Activated T-cell treated with anti-CD3 and anti-CD28 coated beads, Interleukin-2, amount 50 U/mL, for 72 hours (primary cell): ENCODE results near the gene EDA. TPM values are rescaled to one million over a fixed set of nuclear protein-coding genes. Genes with fewer than 3 reads are reported as not detected.

Experiments used
- ATAC-seq, 2 donors: fragments of 150-1000 bp; cut with Tn5 transposase; replicated peaks in 1 of 2; 2 replicates each; pipeline ENCODE4 v1.10.0; 2021; ENCODE audit warnings: moderate library complexity in 2 of 2, mild to moderate bottlenecking in 1 of 2
- DNase-seq, 2 donors: peaks; one replicate each; pipeline ENCODE4 v3.0.0; 2021 to 2022; ENCODE audit warnings: mixed read lengths in 1 of 2
- H3K27ac Mint-ChIP-seq: one replicate; pipeline ENCODE4 v1.8.0; 2022; ENCODE audit warnings: mild to moderate bottlenecking, moderate library complexity, mixed read lengths
- H3K27me3 Mint-ChIP-seq: one replicate; pipeline ENCODE4 v1.8.0; 2022; ENCODE audit warnings: low read depth, mixed read lengths
- H3K36me3 Mint-ChIP-seq, 2 donors: one replicate each; pipeline ENCODE4 v1.8.0; 2022; ENCODE audit warnings: mixed read lengths in 2 of 2, mild to moderate bottlenecking in 1 of 2; ENCODE audit not compliant: insufficient read depth in 2 of 2
- H3K4me1 Mint-ChIP-seq: one replicate; pipeline ENCODE4 v1.8.0; 2022; ENCODE audit warnings: low read depth, mixed read lengths
- H3K4me3 Mint-ChIP-seq, 2 donors: one replicate each; pipeline ENCODE4 v1.8.0; 2022; ENCODE audit warnings: mild to moderate bottlenecking in 2 of 2, mixed read lengths in 2 of 2, moderate library complexity in 2 of 2
- H3K9me3 Mint-ChIP-seq, 2 donors: one replicate each; pipeline ENCODE4 v1.8.0; 2022; ENCODE audit warnings: mixed read lengths in 2 of 2
- total RNA-seq, 2 donors: library from RNA; stranded (reverse); gene quantifications; one replicate each; pipeline ENCODE4 v1.2.3, GENCODE V29; 2022

EDA gene
- total RNA-seq, 2 donors from 2014 or later: 2.2 to 4.3 TPM

GRCh38 chrX:70026112-70026850 is 410.4 kb downstream of the EDA start:
- ATAC-seq: no peak
- DNase-seq: no peak
- H3K9me3 Mint-ChIP-seq: no peaks in the 10 kb centered on the region
- no peaks in the 10 kb centered on the region for H3K36me3 Mint-ChIP-seq
- H3K27me3 Mint-ChIP-seq: peaks cover 53% of the 10 kb centered on the region
- no peak overlapping the region for H3K27ac Mint-ChIP-seq
- no peak overlapping the region for H3K4me3 Mint-ChIP-seq
- peaks cover 12% of the 10 kb centered on the region for H3K4me1 Mint-ChIP-seq

- H3K36me3 Mint-ChIP-seq: no peaks in the 10 kb centered on the region
- H3K4me1 Mint-ChIP-seq: peaks cover 12% of the 10 kb centered on the region
- H3K27ac Mint-ChIP-seq: no peak overlapping the region
- DNase-seq: no peak
- no peak for ATAC-seq
- no peak overlapping the region for H3K4me3 Mint-ChIP-seq
- peaks cover 59% of the 10 kb centered on the region for H3K27me3 Mint-ChIP-seq
- H3K9me3 Mint-ChIP-seq: no peaks in the 10 kb centered on the region
Observed at GRCh38 chrX:70026851-70027200, 410.9 kb downstream of the EDA start.

GRCh38 chrX:70029863-70030262 is 413.9 kb downstream of the EDA start:
- Mint-ChIP-seq H3K27me3 (peaks cover 46% of the 10 kb centered on the region), H3K4me1 (peaks cover 12% of the 10 kb centered on the region), H3K27ac (no peak overlapping the region), H3K9me3 (no peaks in the 10 kb centered on the region), H3K4me3 (no peak overlapping the region), H3K36me3 (no peaks in the 10 kb centered on the region)
- ATAC-seq: no peak
- DNase-seq: no peak

GRCh38 chrX:70030301-70030767 is 414.4 kb downstream of the EDA start:
- Mint-ChIP-seq H3K4me3 (no peak overlapping the region), H3K27me3 (peaks cover 43% of the 10 kb centered on the region), H3K27ac (no peak overlapping the region), H3K4me1 (peaks cover 10% of the 10 kb centered on the region), H3K9me3 (no peaks in the 10 kb centered on the region), H3K36me3 (no peaks in the 10 kb centered on the region)
- ATAC-seq (peak; percentile 55 to 56), DNase-seq (peak; percentile 46 to 51)

- no peak overlapping the region for H3K4me3 Mint-ChIP-seq
- H3K4me1 Mint-ChIP-seq: no peaks in the 10 kb centered on the region
- ATAC-seq (no peak), DNase-seq (no peak)
- no peaks in the 10 kb centered on the region for H3K9me3 Mint-ChIP-seq
- H3K36me3 Mint-ChIP-seq: no peaks in the 10 kb centered on the region
- H3K27ac Mint-ChIP-seq: no peak overlapping the region
- peaks cover 22% of the 10 kb centered on the region for H3K27me3 Mint-ChIP-seq
Observed at GRCh38 chrX:70032792-70033191, 416.9 kb downstream of the EDA start.

- Mint-ChIP-seq H3K27ac (no peak overlapping the region), H3K4me3 (no peak overlapping the region), H3K36me3 (no peaks in the 10 kb centered on the region), H3K4me1 (no peaks in the 10 kb centered on the region), H3K9me3 (no peaks in the 10 kb centered on the region), H3K27me3 (peaks cover 22% of the 10 kb centered on the region)
- peak; percentile 35 to 46 for DNase-seq
- peak; percentile 47 to 56 for ATAC-seq
Observed at GRCh38 chrX:70033348-70034051, 417.6 kb downstream of the EDA start.

GRCh38 chrX:70034646-70035045 is 418.7 kb downstream of the EDA start:
- ATAC-seq (no peak), DNase-seq (no peak)
- peaks cover 22% of the 10 kb centered on the region for H3K27me3 Mint-ChIP-seq
- no peak overlapping the region for H3K4me3 Mint-ChIP-seq
- no peak overlapping the region for H3K27ac Mint-ChIP-seq
- H3K36me3 Mint-ChIP-seq: no peaks in the 10 kb centered on the region
- H3K4me1 Mint-ChIP-seq: no peaks in the 10 kb centered on the region
- H3K9me3 Mint-ChIP-seq: no peaks in the 10 kb centered on the region

- DNase-seq (no peak), ATAC-seq (no peak)
- Mint-ChIP-seq H3K9me3 (no peaks in the 10 kb centered on the region), H3K27me3 (peaks cover 7% of the 10 kb centered on the region), H3K36me3 (no peaks in the 10 kb centered on the region), H3K4me3 (no peak overlapping the region), H3K4me1 (no peaks in the 10 kb centered on the region), H3K27ac (no peak overlapping the region)
Observed at GRCh38 chrX:70038515-70038914, 422.6 kb downstream of the EDA start.

GRCh38 chrX:70038951-70039350 is 423.0 kb downstream of the EDA start:
- no peaks in the 10 kb centered on the region for H3K4me1 Mint-ChIP-seq
- peaks cover 7% of the 10 kb centered on the region for H3K27me3 Mint-ChIP-seq
- H3K4me3 Mint-ChIP-seq: no peak overlapping the region
- H3K36me3 Mint-ChIP-seq: no peaks in the 10 kb centered on the region
- ATAC-seq (no peak), DNase-seq (no peak)
- no peak overlapping the region for H3K27ac Mint-ChIP-seq
- no peaks in the 10 kb centered on the region for H3K9me3 Mint-ChIP-seq

- no peaks in the 10 kb centered on the region for H3K36me3 Mint-ChIP-seq
- no peaks in the 10 kb centered on the region for H3K4me1 Mint-ChIP-seq
- DNase-seq (no peak), ATAC-seq (no peak)
- H3K9me3 Mint-ChIP-seq: no peaks in the 10 kb centered on the region
- H3K27me3 Mint-ChIP-seq: peaks cover 13% of the 10 kb centered on the region
- H3K27ac Mint-ChIP-seq: no peak overlapping the region
- no peak overlapping the region for H3K4me3 Mint-ChIP-seq
Observed at GRCh38 chrX:70039758-70040157, 423.8 kb downstream of the EDA start.

- no peaks in the 10 kb centered on the region for H3K9me3 Mint-ChIP-seq
- peaks cover 18% of the 10 kb centered on the region for H3K27me3 Mint-ChIP-seq
- H3K4me3 Mint-ChIP-seq: no peak overlapping the region
- ATAC-seq (no peak), DNase-seq (no peak)
- no peaks in the 10 kb centered on the region for H3K4me1 Mint-ChIP-seq
- H3K36me3 Mint-ChIP-seq: no peaks in the 10 kb centered on the region
- H3K27ac Mint-ChIP-seq: no peak overlapping the region
Observed at GRCh38 chrX:70041993-70042392, 426.1 kb downstream of the EDA start.

GRCh38 chrX:70042399-70043371 is 426.8 kb downstream of the EDA start:
- Mint-ChIP-seq H3K4me1 (no peaks in the 10 kb centered on the region), H3K27me3 (peaks cover 21% of the 10 kb centered on the region), H3K4me3 (no peak overlapping the region), H3K9me3 (no peaks in the 10 kb centered on the region), H3K36me3 (no peaks in the 10 kb centered on the region), H3K27ac (no peak overlapping the region)
- no peak for DNase-seq
- ATAC-seq: no peak

GRCh38 chrX:70043685-70044084 is 427.8 kb downstream of the EDA start:
- no peak overlapping the region for H3K4me3 Mint-ChIP-seq
- no peaks in the 10 kb centered on the region for H3K36me3 Mint-ChIP-seq
- no peaks in the 10 kb centered on the region for H3K4me1 Mint-ChIP-seq
- H3K27me3 Mint-ChIP-seq: peaks cover 31% of the 10 kb centered on the region
- no peaks in the 10 kb centered on the region for H3K9me3 Mint-ChIP-seq
- ATAC-seq (no peak), DNase-seq (no peak)
- no peak overlapping the region for H3K27ac Mint-ChIP-seq
